ENCODE measurements around the gene SEC61A2. TPM values are rescaled to one million over a fixed set of nuclear protein-coding genes. Genes with fewer than 3 reads are reported as not detected.
A peak's percentile ranks its signal among the peaks of the same experiment; 100 is the strongest.
"Not testable (repeated sequence)": the region's sequence is repeated elsewhere in the genome, so short reads cannot be mapped to it uniquely, and the experiment has no call there.

Gene SEC61A2
- total RNA-seq (2014; rRNA removed; shearing (Covaris generic)) = 10.5 TPM in 2 replicates

- in situ Hi-C loops (cut with HindIII; ENCODE audit: low sequenced_read_pairs) = no loop called here
- DNase-seq (ENCODE audit: low spot score) = peak; percentile 90
Measured at GRCh38 chr10:12129222-12130111, at the start of gene SEC61A2. Gene SEC61A2 (plus strand): TSS chr10:12129677. CDS start chr10:12129788, 111 bp downstream.

GRCh38 chr10:12081470-12081869 is 48.0 kb upstream of the SEC61A2 start:
- in situ Hi-C loops (cut with HindIII; ENCODE audit: low sequenced_read_pairs) = no loop called here
- no peak for DNase-seq (ENCODE audit: low spot score)

GRCh38 chr10:12081879-12082557 is 47.5 kb upstream of the SEC61A2 start:
- DNase-seq (ENCODE audit: low spot score) = no peak
- in situ Hi-C loops (cut with HindIII; ENCODE audit: low sequenced_read_pairs) = no loop called here

- in situ Hi-C loops (cut with HindIII; ENCODE audit: low sequenced_read_pairs) = no loop called here
- DNase-seq (ENCODE audit: low spot score) = no peak
Measured at GRCh38 chr10:12088919-12089318, 40.6 kb upstream of the SEC61A2 start.

- in situ Hi-C loops (cut with HindIII; ENCODE audit: low sequenced_read_pairs) = no loop called here
- no peak for DNase-seq (ENCODE audit: low spot score)
Measured at GRCh38 chr10:12091421-12091820, 38.1 kb upstream of the SEC61A2 start.

GRCh38 chr10:12097361-12097760 is 32.1 kb upstream of the SEC61A2 start:
- in situ Hi-C loops (cut with HindIII; ENCODE audit: low sequenced_read_pairs); DNase-seq (ENCODE audit: low spot score): not testable (repeated sequence)

GRCh38 chr10:12097791-12098190 is 31.7 kb upstream of the SEC61A2 start:
- in situ Hi-C loops (cut with HindIII; ENCODE audit: low sequenced_read_pairs) = no loop called here
- peak; percentile 2 for DNase-seq (ENCODE audit: low spot score)

GRCh38 chr10:12098966-12099365 is 30.5 kb upstream of the SEC61A2 start:
- in situ Hi-C loops (cut with HindIII; ENCODE audit: low sequenced_read_pairs) = no loop called here
- DNase-seq (ENCODE audit: low spot score) = no peak

GRCh38 chr10:12103802-12104201 is 25.7 kb upstream of the SEC61A2 start:
- no peak for DNase-seq (ENCODE audit: low spot score)
- in situ Hi-C loops (cut with HindIII; ENCODE audit: low sequenced_read_pairs) = no loop called here

GRCh38 chr10:12107781-12108180 is 21.7 kb upstream of the SEC61A2 start:
- DNase-seq (ENCODE audit: low spot score) = no peak
- in situ Hi-C loops (cut with HindIII; ENCODE audit: low sequenced_read_pairs) = no loop called here

- no peak for DNase-seq (ENCODE audit: low spot score)
- in situ Hi-C loops (cut with HindIII; ENCODE audit: low sequenced_read_pairs) = no loop called here
Measured at GRCh38 chr10:12109286-12109685, 20.2 kb upstream of the SEC61A2 start.

- in situ Hi-C loops (cut with HindIII; ENCODE audit: low sequenced_read_pairs) = no loop called here
Measured at GRCh38 chr10:12111528-12111927, 17.9 kb upstream of the SEC61A2 start.

GRCh38 chr10:12113627-12114026 is 15.8 kb upstream of the SEC61A2 start:
- DNase-seq (ENCODE audit: low spot score) = no peak
- in situ Hi-C loops (cut with HindIII; ENCODE audit: low sequenced_read_pairs) = no loop called here

More at GRCh38 chr10:12111528-12111927, 17.9 kb upstream of the SEC61A2 start:
- DNase-seq (ENCODE audit: low spot score) = no peak

- no peak for DNase-seq (ENCODE audit: low spot score)
- in situ Hi-C loops (cut with HindIII; ENCODE audit: low sequenced_read_pairs) = no loop called here
Measured at GRCh38 chr10:12121673-12122072, 7.8 kb upstream of the SEC61A2 start.

GRCh38 chr10:12130237-12130872 is 878 bp downstream of the SEC61A2 start:
- peak; percentile 76 for DNase-seq (ENCODE audit: low spot score)
- in situ Hi-C loops (cut with HindIII; ENCODE audit: low sequenced_read_pairs) = no loop called here

- in situ Hi-C loops (cut with HindIII; ENCODE audit: low sequenced_read_pairs) = no loop called here
- no peak for DNase-seq (ENCODE audit: low spot score)
Measured at GRCh38 chr10:12135631-12136030, 6.2 kb downstream of the SEC61A2 start.

- in situ Hi-C loops (cut with HindIII; ENCODE audit: low sequenced_read_pairs) = no loop called here
- no peak for DNase-seq (ENCODE audit: low spot score)
Measured at GRCh38 chr10:12140038-12140437, 10.6 kb downstream of the SEC61A2 start.

- DNase-seq (ENCODE audit: low spot score) = no peak
- in situ Hi-C loops (cut with HindIII; ENCODE audit: low sequenced_read_pairs) = no loop called here
Measured at GRCh38 chr10:12144538-12144937, 15.1 kb downstream of the SEC61A2 start.

GRCh38 chr10:12150163-12150562 is 20.7 kb downstream of the SEC61A2 start:
- in situ Hi-C loops (cut with HindIII; ENCODE audit: low sequenced_read_pairs) = no loop called here
- no peak for DNase-seq (ENCODE audit: low spot score)

- DNase-seq (ENCODE audit: low spot score) = no peak
- in situ Hi-C loops (cut with HindIII; ENCODE audit: low sequenced_read_pairs) = no loop called here
Measured at GRCh38 chr10:12154516-12154915, 25.0 kb downstream of the SEC61A2 start.

All from G401 (cell line).